GM10266 (cell line): Measurements from ENCODE around the gene SIDT1.

Experiments used
- DNase-seq: peaks from one replicate; pipeline ENCODE4 v3.0.0; 2012; ENCODE audit errors: extremely low spot score
- TF ChIP-seq, protein P1 (sequence below): IDR thresholded peaks from 2 replicates; pipeline ENCODE4 v1.5.1; 2012; ENCODE audit warnings: mild to moderate bottlenecking, low read depth; ENCODE audit not compliant: control insufficient read depth, insufficient read depth; ENCODE audit errors: missing control alignments

Gene SIDT1

DNA sequence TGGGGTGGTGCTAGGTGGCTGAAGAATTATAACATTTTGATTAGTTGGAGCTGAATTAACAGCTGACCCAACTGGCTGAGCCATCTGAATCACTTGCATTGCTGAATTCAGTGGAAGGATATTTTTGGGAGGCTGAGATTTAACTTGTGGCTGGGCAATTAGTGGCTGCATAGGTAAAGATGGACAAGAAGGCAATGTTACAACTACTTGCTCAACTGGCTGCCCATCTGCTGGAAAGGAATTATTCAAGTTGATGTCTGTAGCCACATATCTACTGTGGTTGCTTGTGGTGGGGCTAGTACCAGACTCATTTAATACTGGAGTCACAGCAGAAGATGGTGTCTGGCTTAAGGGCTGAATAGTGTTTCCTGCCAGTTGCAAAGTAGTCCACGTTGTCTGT, 127.6 kb downstream of the SIDT1 start:
- TF ChIP-seq, protein P1, sequence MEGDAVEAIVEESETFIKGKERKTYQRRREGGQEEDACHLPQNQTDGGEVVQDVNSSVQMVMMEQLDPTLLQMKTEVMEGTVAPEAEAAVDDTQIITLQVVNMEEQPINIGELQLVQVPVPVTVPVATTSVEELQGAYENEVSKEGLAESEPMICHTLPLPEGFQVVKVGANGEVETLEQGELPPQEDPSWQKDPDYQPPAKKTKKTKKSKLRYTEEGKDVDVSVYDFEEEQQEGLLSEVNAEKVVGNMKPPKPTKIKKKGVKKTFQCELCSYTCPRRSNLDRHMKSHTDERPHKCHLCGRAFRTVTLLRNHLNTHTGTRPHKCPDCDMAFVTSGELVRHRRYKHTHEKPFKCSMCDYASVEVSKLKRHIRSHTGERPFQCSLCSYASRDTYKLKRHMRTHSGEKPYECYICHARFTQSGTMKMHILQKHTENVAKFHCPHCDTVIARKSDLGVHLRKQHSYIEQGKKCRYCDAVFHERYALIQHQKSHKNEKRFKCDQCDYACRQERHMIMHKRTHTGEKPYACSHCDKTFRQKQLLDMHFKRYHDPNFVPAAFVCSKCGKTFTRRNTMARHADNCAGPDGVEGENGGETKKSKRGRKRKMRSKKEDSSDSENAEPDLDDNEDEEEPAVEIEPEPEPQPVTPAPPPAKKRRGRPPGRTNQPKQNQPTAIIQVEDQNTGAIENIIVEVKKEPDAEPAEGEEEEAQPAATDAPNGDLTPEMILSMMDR: no peak
- no peak for DNase-seq

DNA sequence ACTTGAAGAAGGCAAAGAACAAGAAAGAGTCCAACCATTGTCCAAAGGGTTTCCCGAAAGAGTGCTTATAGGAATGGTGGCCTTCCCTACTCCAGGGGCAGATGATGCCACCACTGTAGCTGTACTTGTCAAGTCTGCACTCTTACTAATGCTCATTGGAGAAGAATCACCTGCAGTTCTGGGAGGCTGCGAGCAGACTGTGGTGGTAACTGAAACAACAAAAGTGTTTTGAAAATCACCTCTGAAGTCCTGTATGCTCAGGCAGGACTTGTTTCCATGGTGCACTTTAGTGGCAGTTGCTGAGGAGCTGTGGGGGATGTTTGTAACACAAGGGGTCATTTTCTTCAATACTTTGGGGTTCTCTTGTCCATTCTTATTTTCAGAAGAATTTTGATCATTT, 128.1 kb downstream of the SIDT1 start:
- TF ChIP-seq, protein P1: no peak
- DNase-seq: no peak

DNA sequence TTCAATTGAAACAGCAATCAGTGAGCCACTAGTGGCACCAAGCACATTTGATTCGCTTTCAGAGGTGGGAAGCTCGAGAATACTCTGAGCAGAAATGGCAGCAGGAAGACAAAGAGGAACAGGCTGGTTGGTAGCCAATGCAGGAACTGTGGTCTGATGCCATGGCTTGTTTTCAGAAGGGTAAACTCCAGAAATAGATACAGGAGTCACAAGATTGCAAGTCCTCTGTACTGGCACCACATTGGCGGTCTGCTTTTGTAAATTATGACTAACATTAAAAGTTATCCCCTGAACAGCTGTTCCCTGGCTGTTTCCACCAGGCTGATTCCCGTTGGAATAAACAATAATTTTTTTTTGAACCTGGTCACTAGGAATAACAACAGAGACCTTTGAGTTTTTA, 128.5 kb downstream of the SIDT1 start:
- no peak for DNase-seq
- TF ChIP-seq, protein P1: no peak

DNA sequence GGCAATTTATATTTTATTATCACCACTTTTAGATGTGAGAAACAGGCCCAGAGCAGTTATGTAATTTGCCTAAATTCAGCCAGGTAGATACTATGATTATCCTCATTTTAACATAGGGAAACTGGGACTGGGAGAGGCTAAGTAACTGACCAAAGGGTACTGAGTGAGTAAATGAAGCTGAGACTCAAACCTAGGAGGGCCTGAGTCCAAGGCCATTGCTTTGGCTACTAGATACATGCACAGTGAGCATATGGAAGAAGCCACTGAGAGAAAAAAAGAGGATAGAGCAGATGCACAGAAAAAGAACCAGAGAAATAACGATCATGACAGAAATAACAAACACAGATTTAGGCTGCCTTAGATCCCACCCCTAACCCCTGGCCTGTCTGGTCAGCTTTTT, 130.5 kb downstream of the SIDT1 start:
- TF ChIP-seq, protein P1: no peak
- no peak for DNase-seq

DNA sequence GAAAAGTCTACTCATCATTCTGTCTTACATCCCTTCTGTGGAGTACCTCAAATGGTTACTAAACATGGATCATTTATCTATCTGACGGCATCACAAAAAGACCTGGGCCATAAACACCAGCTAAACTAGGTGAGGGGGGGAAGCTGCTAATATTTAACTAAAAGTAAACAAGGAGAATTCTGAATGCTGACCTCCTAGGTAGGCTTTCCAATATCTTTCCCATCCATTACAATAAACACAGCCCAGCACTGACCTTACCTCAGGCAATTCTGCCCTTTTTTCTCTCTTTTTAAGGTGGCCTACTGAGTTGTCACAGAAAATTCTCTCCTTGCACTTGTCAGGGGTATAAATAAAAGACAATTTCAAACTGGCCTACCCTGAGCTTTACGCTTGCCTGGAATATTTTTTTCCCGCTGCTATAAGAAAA, 131.0 kb downstream of the SIDT1 start:
- DNase-seq: no peak
- TF ChIP-seq, protein P1: no peak

DNA sequence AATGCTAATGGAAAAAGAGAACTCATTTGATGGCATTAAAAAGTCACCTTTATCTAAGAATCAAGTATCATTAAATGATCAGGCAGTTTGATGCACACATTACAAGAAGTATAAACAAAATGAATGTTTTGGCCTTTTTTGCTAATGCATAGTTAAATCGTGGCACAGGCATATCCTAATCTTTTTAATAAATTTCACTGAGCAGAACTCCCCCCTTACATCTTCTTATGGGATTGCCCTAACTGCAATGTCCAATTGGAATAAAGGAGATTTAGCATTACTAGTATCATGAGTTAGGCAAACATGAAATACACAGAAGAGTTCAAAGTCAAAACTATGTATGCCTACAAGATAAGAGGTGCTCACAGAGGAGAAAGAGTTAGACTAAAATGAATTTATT, 131.4 kb downstream of the SIDT1 start:
- TF ChIP-seq, protein P1: no peak
- DNase-seq: no peak

DNA sequence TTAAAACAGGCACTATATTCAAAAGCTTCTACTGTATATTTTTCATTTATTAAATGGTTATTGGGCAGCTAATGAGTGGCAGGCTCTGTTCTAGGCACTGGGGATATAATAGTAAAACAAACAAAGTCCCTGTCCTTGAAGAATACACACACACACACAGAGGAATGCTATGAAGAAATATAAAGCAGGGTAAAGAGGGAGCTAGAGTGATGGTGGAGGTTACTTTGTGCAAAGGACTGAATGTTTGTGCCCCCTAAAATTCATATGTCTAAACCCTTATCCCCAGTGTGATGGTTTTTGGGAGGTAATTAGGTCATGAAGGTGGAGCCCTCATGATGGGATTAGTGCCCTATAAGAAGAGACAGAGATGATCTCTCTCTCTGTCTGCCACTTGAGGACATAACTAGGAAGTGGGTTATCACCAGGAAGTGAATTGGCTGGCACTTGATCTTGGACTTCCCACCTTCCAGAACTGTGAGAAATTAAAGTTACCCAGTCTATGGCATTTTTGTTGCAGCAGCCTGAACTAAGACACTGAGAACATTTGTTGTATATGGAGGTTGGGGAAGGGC, 132.3 kb downstream of the SIDT1 start:
- no peak for DNase-seq
- TF ChIP-seq, protein P1: no peak
